CD4-positive, alpha-beta T cell (primary cell): ENCODE measurements around the gene ASMT. TPM values are rescaled to one million over a fixed set of nuclear protein-coding genes. Genes with fewer than 3 reads are reported as not detected.

ENCODE experiments used
- ATAC-seq: fragments of 200-7000 bp; cut with Tn5 transposase; one replicate; pipeline ENCODE4 v1.10.0; 2022; ENCODE audit warnings: mild to moderate bottlenecking; ENCODE audit not compliant: poor library complexity
- CTCF ChIA-PET: fragments of 350-600 bp; sonication (Branson Sonifier 250); formaldehyde crosslinking; loops from one replicate; lab custom pipeline; 2021; ENCODE audit warnings: antibody characterized with exemption, inconsistent platforms; lab: Charles Lee
- POLR2A ChIA-PET: fragments of 350-600 bp; sonication (Branson Sonifier 250); formaldehyde crosslinking; loops from one replicate; lab custom pipeline; 2021; ENCODE audit warnings: antibody characterized with exemption, inconsistent platforms; lab: Charles Lee
- DNase-seq, 14 experiments: peaks; one replicate each; pipeline ENCODE4 v3.0.0-alpha.2; 2013 to 2020; ENCODE audit warnings: mixed read lengths in 2 of 14
- H3K27ac ChIP-seq, 2 donors: one replicate each; pipeline versions ENCODE4 v1.5.1 to v1.7.0; 2013; ENCODE audit warnings: low read length in 2 of 2, low read depth in 1 of 2, mild to moderate bottlenecking in 1 of 2
- H3K27me3 ChIP-seq, 2 experiments: 1 replicate in 1 of 2; 2 replicates in 1 of 2; pipeline versions ENCODE4 v1.6.1 to v1.7.0; 2013; ENCODE audit warnings: low read length in 2 of 2, control low read depth in 1 of 2, mild to moderate bottlenecking in 1 of 2, moderate library complexity in 1 of 2; ENCODE audit not compliant: insufficient read depth in 2 of 2, control insufficient read depth in 1 of 2
- H3K36me3 ChIP-seq: one replicate; pipeline ENCODE4 v1.6.1; 2013; ENCODE audit warnings: low read length, control low read depth; ENCODE audit not compliant: insufficient read depth
- H3K4me1 ChIP-seq: one replicate; pipeline ENCODE4 v1.6.1; 2013; ENCODE audit warnings: low read length, control low read depth; ENCODE audit not compliant: insufficient read depth
- H3K4me3 ChIP-seq: one replicate; pipeline ENCODE4 v1.5.1; 2013; ENCODE audit warnings: mild to moderate bottlenecking, low read length, moderate library complexity
- H3K9me3 ChIP-seq, 2 experiments: 1 replicate in 1 of 2; 2 replicates in 1 of 2; pipeline versions ENCODE4 v1.6.1 to v1.7.0; 2013; ENCODE audit warnings: low read length in 2 of 2, mild to moderate bottlenecking in 2 of 2, control low read depth in 1 of 2, moderate library complexity in 1 of 2; ENCODE audit not compliant: control insufficient read depth in 1 of 2, insufficient read depth in 1 of 2
- H3K27ac Mint-ChIP-seq: one replicate; pipeline ENCODE4 v1.8.0; 2020; ENCODE audit warnings: mixed read lengths
- H3K27me3 Mint-ChIP-seq: one replicate; pipeline ENCODE4 v1.8.0; 2021; ENCODE audit warnings: mixed read lengths
- H3K36me3 Mint-ChIP-seq: one replicate; pipeline ENCODE4 v1.8.0; 2021; ENCODE audit warnings: low read depth, mixed read lengths
- H3K4me1 Mint-ChIP-seq: one replicate; pipeline ENCODE4 v1.8.0; 2021; ENCODE audit warnings: low read depth, mixed read lengths
- H3K4me3 Mint-ChIP-seq: one replicate; pipeline ENCODE4 v1.8.0; 2020; ENCODE audit warnings: mild to moderate bottlenecking, mixed read lengths
- H3K9me3 Mint-ChIP-seq: one replicate; pipeline ENCODE4 v1.8.0; 2020; ENCODE audit warnings: mixed read lengths
- CTCF ChIP-seq: fragments of 200-600 bp; IDR thresholded peaks from one replicate; pipeline ENCODE4 v1.8.0; 2022; ENCODE audit warnings: antibody characterized with exemption, mild to moderate bottlenecking
- intact Hi-C, 2 experiments: fragments of 100-400 bp; cut with DNase I in 1 of 2; cut with micrococcal nuclease in 1 of 2; formaldehyde crosslinking; loops; one replicate each; pipeline versions ENCODE4 v1.15.1 to v1.9.0; 2023 to 2025; cut with DNase I, micrococcal nuclease
- total RNA-seq, 174 experiments: library from RNA in 2 of 174; stranded (reverse) in 2 of 174; gene quantifications; one replicate each; pipeline ENCODE4 v1.2.3 and lab custom pipeline; 2021 to 2026

The ASMT gene
- total RNA-seq, 2 experiments from 2014 or later, result 0.36 to 0.50 TPM

- Mint-ChIP-seq H3K27me3 (no peaks in the 10 kb centered on the region), H3K4me1 (peaks cover 54% of the 10 kb centered on the region)
These were observed 47.0 kb downstream of the ASMT start for GRCh38 chrX:1661922-1662221.

DNA sequence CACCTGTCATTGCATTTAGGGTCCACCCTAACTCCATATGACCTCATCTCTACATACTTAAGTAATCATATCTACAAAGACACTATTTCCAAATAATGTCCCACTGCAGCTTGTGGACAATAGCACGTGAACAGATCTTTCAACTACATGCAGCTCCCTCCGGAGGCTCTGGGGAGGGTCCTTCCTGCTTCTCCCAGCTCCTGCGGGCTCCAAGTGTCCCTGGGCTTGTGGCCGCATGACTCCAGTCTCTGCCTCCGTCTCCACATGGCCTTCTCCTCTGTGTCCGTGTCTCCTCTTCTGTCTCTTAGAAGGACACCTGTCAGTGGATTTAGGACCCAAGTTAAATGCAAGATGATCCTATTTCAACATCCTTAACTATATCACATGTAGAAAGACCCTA, 52.7 kb downstream of the ASMT start:
- Histone ChIP-seq H3K27ac (no peak overlapping the region), H3K4me3 (no peak overlapping the region), H3K36me3 (peaks cover 15% of the 10 kb centered on the region), H3K9me3 (peaks cover 0 to 11% of the 10 kb centered on the region in 2 experiments), H3K27me3 (no peaks in the 10 kb centered on the region), H3K4me1 (peaks cover 8% of the 10 kb centered on the region)
- intact Hi-C loops, result loop anchor here in 1 of 2 experiments (10.0 kb wide), 1 partner anchor 837 kb away; the partner anchor contains the start of genes DHRSX and ZBED1
- H3K36me3 Mint-ChIP-seq, result peaks cover 44% of the 10 kb centered on the region
- DNase-seq (no peak), ATAC-seq (no peak)
- POLR2A ChIA-PET, result no interaction called here
- no peak overlapping the region for H3K4me3 Mint-ChIP-seq
- H3K27me3 Mint-ChIP-seq, result no peaks in the 10 kb centered on the region
- no peaks in the 10 kb centered on the region for H3K9me3 Mint-ChIP-seq
- H3K27ac Mint-ChIP-seq, result peak overlapping the region; percentile 4
- CTCF ChIA-PET, result no interaction called here
- TF ChIP-seq CTCF, result no peak
- H3K4me1 Mint-ChIP-seq, result peaks cover 26% of the 10 kb centered on the region

More at GRCh38 chrX:1661922-1662221, 47.0 kb downstream of the ASMT start:
- Histone ChIP-seq H3K9me3 (peaks cover 0 to 11% of the 10 kb centered on the region in 2 experiments), H3K4me3 (peak overlapping the region; percentile 89), H3K27ac (peak overlapping the region; percentile 72 to 96), H3K4me1 (peaks cover 41% of the 10 kb centered on the region), H3K36me3 (peaks cover 19% of the 10 kb centered on the region), H3K27me3 (no peaks in the 10 kb centered on the region)
- H3K36me3 Mint-ChIP-seq, result peaks cover 27% of the 10 kb centered on the region
- peak overlapping the region; percentile 93 for H3K27ac Mint-ChIP-seq
- ATAC-seq (no peak), DNase-seq (peak in 1 of 14 experiments; percentile 33)
- no peaks in the 10 kb centered on the region for H3K9me3 Mint-ChIP-seq
- no peak for TF ChIP-seq CTCF
- ChIA-PET POLR2A (no interaction called here), CTCF (no interaction called here)
- intact Hi-C loops, result loop anchor here (1.0 to 10.0 kb wide), 2 partner anchors 208 to 843 kb away; partner anchors contain the start of genes DHRSX (in 1 of the 2) and ZBED1 (in 1 of the 2)
- H3K4me3 Mint-ChIP-seq, result peak overlapping the region; percentile 83

GRCh38 chrX:1673337-1673736, 58.5 kb downstream of the ASMT start:
- ATAC-seq (peak; percentile 54), DNase-seq (peak in 7 of 14 experiments; percentile 8 to 76 (median 55))
- no peaks in the 10 kb centered on the region for H3K4me1 Mint-ChIP-seq
- Histone ChIP-seq H3K27me3 (no peaks in the 10 kb centered on the region), H3K27ac (no peak overlapping the region), H3K9me3 (no peaks in the 10 kb centered on the region), H3K36me3 (peaks cover 3% of the 10 kb centered on the region), H3K4me1 (no peaks in the 10 kb centered on the region), H3K4me3 (no peak overlapping the region)
- ChIA-PET CTCF (no interaction called here), POLR2A (no interaction called here)
- H3K4me3 Mint-ChIP-seq, result no peak overlapping the region
- intact Hi-C loops, result no loop called here
- H3K36me3 Mint-ChIP-seq, result peaks cover 9% of the 10 kb centered on the region
- TF ChIP-seq CTCF, result peak; percentile 73
- no peaks in the 10 kb centered on the region for H3K27me3 Mint-ChIP-seq
- H3K27ac Mint-ChIP-seq, result no peak overlapping the region
- H3K9me3 Mint-ChIP-seq, result no peaks in the 10 kb centered on the region
